Head of caudate nucleus (tissue), 42 donors: ENCODE results near the gene ZNF148.
"Not testable (repeated sequence)": the region's sequence is repeated elsewhere in the genome, so short reads cannot be mapped to it uniquely, and the experiment has no call there.

Experiments
- DNase-seq, 42 donors: peaks; one replicate each; pipeline versions ENCODE4 v3.0.0 to v3.0.0-alpha.2; 2020 to 2021; ENCODE audit warnings: mixed read lengths in 7 of 42
- intact Hi-C: fragments of 100-400 bp; cut with DNase I; formaldehyde crosslinking; loops from one replicate; pipeline ENCODE4 v1.15.0; 2022

The ZNF148 gene

GRCh38 chr3:125343367-125343766, 31.8 kb downstream of the ZNF148 start:
- intact Hi-C loops, DNase-seq: not testable (repeated sequence)

DNA sequence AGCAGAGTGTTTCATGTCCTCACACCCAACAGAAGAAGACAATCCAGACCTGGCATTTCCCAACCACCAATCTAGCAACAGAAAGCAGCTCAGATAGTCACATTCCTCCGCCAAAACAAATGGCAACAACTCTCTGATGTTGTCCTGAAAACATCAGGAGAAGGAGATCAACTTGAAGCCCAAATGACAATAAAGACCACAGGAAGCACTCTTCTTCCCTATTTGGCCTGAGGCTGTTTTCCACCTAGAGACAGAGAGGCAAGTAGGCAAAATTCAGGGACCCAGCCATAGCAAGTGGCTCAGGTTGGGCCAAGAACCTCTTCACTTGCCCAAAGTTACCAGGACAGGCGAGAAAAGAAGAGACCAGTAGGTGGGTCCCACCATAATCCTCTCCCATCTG, 35.0 kb downstream of the ZNF148 start:
- intact Hi-C loops = no loop called here
- DNase-seq = no peak

DNA sequence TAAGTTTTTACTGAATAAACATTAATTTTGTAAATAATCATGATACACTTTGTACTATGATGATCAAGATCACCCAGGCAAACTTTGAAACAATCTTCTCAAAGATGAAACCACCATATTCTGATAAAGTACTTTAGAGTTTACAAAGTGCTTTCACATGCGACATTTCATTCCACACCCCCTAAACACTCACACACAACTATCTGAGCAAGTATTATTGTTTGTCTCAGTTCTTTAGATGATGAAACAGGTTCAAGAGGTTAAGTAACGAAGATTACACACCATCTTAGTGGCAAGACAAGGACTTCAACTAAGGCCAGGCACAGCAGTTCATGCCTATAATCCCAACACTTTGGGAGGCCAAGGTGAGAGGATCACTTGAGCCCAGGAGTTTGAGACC, 37.6 kb downstream of the ZNF148 start:
- intact Hi-C loops = no loop called here
- no peak for DNase-seq

DNA sequence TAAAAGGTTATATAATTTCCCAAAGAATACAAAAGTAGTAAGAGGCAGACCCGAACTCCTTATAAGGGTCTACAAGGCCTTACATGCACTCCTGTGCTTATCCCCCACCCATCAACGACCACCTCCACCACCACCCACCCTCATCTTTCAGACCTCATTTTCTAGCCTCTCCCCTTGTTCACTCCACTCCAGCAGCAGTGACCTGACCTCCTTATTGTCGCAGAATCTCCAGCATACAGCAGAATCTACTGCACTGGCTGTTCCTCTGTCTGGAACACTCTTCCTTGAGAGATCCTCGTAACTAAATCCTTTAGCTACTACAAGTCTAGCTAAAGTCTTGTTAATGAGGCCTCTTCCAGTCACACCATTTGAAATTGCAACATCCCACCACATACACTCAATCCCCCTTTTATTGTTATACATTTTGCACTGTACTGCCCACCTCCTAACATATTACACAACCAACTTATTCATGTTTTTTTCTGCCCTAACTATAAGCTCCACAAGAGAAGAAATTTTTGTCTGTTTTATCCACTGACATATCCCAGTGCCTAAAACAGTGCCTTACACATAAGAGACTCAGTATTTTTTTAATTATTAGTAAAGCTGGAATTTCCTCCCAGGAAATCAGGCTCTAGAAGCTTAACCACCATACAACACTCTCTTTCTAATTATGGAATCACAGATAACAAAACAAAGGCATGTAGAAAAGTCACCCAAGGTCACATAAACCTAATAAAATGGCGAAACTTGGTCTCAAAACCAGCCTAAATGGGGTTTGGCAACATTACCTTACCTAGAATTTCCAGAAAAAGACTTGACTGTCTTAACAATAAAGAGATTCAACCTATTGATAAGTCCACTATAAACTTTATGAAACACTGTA, 40.2 kb downstream of the ZNF148 start:
- intact Hi-C loops = no loop called here
- no peak for DNase-seq

- intact Hi-C loops = no loop called here
- DNase-seq = no peak
Measured at GRCh38 chr3:125332504-125332903, 42.6 kb downstream of the ZNF148 start.

- intact Hi-C loops = no loop called here
- no peak for DNase-seq
Measured at GRCh38 chr3:125331243-125331642, 43.9 kb downstream of the ZNF148 start.

- DNase-seq = no peak
Measured at GRCh38 chr3:125326957-125327356, 48.2 kb downstream of the ZNF148 start.

GRCh38 chr3:125325746-125326145, 49.4 kb downstream of the ZNF148 start:
- no peak for DNase-seq
- intact Hi-C loops = no loop called here

More at GRCh38 chr3:125326957-125327356, 48.2 kb downstream of the ZNF148 start:
- intact Hi-C loops = no loop called here

GRCh38 chr3:125324341-125324740, 50.8 kb downstream of the ZNF148 start:
- intact Hi-C loops = no loop called here
- no peak for DNase-seq

DNA sequence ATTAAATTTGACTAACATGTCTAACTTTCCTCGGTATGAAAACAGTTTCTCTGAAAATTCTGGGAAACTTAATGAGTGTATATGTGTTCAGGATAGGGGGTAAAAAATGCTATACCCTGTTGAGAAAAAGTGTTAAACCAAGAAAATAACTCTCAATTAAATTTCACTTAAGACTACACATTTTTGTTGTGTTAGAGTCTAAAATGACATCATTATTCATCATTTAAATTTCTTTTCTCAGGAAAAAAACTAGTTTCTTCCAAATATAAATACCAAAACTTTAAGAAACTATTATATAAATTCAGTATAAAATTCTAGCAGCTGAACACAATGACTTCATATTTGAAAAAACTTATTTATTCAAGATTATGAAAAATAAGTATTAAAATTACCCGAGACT, 52.2 kb downstream of the ZNF148 start:
- no peak for DNase-seq
- intact Hi-C loops = no loop called here

- intact Hi-C loops = no loop called here
- no peak for DNase-seq
Measured at GRCh38 chr3:125322166-125322565, 53.0 kb downstream of the ZNF148 start.

GRCh38 chr3:125319765-125320164, 55.4 kb downstream of the ZNF148 start:
- intact Hi-C loops = no loop called here

DNA sequence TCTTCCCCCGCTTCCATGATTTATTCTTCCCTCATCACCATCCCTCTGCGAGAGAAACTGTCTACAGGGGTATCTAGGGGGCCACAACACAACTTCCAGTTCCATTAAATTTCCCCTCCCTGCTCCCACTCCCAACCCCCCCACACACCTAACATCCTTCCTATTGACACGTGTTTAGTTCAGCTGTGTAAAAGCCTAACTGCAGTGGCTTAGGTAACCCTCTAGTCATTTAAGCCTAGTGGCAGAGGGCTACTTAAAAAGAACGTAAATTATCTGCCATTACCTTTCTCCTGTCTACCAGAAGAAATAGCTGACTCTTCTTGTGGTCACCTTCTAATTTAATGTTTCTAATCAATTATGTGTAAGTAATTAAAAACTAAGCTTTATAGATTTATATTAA, 56.3 kb downstream of the ZNF148 start:
- intact Hi-C loops = no loop called here
- no peak for DNase-seq

More at GRCh38 chr3:125319765-125320164, 55.4 kb downstream of the ZNF148 start:
- DNase-seq = no peak

DNA sequence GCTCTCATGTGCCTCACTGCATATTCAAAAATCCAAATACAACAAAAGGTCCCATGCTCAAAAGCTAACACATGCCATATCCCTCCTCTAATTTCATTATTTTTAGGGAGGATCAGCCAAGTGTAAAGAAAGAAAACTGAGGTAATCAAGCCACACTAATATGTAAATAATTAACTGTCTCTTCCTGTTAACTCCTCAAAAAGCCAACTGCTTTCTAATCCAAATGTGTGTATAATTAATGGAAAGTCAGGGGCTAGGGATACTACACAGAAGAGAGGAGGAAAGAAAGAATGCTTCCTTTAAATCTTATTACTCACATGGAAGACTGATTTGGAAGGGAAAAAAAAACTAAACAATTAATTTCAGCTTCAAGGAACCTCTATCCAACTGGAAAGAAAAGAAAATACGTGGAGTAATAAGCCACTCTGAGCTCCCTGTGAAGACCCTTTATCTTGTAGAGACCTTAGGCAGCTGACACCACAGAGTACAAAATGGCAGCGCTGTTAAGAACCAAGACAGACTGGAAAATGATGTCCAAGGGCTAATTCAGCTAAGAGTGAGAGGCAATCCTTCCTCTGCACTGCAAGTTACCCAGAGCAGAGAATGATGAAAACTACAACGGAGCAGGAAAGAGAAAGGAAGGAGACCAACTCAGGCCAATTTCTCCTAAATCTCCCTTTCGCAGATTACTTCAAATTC, 56.8 kb downstream of the ZNF148 start:
- intact Hi-C loops = no loop called here
- DNase-seq = no peak

GRCh38 chr3:125317761-125318160, 57.4 kb downstream of the ZNF148 start:
- intact Hi-C loops = no loop called here
- no peak for DNase-seq

DNA sequence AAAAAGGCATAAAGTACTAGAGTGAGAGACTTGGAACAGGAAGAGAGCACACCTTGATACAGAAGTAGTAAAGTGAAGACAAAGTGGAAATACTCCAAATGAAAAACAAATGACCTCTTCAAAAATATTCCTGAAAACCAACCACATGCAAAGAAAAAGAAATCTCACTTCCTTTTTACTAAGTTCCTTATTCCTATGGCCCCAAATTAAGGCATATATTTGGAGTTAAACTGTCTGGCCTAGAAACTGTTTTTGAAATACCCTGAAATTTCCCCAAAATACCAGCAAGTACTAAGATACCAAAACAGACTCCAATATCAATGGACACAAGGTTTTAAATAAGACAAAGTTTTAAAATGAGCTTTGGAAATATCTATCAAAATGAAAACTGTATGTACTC, 58.2 kb downstream of the ZNF148 start:
- DNase-seq = no peak
- intact Hi-C loops = no loop called here

DNA sequence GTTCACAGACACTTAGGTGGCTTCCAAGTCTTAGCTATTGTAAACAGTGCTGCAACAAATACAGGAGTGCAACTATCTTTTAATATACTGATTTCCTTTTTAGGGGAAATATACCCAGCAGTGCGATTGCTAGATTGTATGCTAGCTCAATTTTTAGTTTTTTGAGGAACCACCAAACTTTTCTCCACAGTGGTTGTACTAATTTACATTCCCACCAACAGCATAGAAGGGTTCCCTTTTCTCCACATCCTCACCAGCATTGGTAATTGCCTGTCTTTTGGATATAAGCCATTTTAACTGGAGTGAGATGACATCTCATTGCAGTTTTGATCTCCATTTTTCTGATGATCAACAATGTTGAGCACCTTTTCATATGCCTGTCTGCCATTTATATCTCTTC, 58.9 kb downstream of the ZNF148 start:
- no peak for DNase-seq
- intact Hi-C loops = no loop called here

DNA sequence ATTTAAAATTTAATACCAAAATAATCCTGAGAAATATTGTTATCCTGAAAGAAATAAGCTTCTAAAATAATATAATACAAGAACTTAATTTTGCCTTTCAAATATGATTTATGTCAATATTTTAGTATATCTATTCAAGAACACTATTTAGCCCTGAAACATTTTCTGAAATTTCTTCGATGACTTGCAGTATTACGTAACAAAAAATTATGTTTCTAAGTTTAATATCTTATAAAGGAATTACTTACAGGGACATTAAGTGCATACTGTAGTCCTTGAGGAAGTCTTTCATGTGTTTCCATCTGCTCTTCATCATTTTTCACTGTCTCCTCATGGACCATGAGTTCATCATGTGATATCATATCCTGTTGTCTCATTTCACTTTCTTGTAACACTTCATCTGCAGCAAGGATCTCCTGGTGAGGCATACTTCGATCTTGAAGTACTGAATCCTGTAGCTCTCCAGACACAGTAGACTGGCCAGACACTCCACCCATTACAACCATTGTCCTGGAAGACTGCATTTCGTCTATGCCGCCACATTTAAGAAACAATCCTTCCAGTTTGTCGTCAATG, 62.0 kb downstream of the ZNF148 start:
- intact Hi-C loops = no loop called here

DNA sequence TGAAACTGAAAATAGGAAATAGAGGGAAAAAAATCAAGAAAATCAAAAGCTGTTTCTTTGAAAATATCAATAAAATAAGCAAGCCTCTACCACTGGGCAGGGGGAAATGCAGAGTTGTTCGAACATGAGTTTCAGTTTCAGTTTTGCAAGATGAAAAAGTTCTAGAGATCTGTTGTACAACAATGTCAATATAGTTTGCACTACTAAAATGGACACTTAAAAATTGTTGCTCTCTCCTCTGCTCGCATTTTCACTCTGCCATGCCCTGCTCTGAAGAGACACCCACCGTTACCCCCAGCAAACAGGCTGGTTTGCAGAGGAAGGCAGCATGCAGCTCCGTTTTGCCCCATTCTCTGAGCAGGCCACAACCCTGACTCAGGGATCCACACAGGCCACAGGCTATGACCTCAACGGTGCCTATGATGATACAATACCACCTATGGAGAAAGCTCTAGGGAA, 64.5 kb downstream of the ZNF148 start:
- DNase-seq = peak in 1 of 42 donors; percentile 41
- intact Hi-C loops = no loop called here

More for the DNA sequence above, 62.0 kb downstream of the ZNF148 start:
- DNase-seq = no peak

GRCh38 chr3:125309476-125309875, 65.6 kb downstream of the ZNF148 start:
- no peak for DNase-seq
- intact Hi-C loops = no loop called here
